Measurements from ENCODE around the gene MFSD6L. TPM values are rescaled to one million over a fixed set of nuclear protein-coding genes. Genes with fewer than 3 reads are reported as not detected.

The MFSD6L gene
- total RNA-seq, 1 donor from 2014 or later: under 0.01 TPM

DNA sequence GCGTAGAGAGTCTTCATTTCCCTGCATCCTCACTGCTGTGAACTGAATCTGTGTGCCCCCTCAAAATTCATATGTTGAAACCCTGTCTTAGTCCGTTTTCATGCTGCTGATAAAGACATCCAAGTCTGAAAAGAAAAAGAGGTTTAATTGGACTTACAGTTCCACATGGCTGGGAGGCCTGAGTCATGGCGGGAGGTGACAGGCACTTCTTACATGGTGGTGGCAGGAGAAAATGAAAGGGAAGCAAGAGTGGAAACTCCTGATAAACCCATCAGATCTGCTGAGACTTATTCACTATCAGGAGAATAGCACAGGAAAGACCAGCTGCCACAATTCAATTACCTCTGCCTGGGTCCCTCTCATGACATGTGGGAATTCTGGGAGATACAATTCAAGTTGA, 51.4 kb downstream of the MFSD6L start:
- Histone ChIP-seq H3K27ac (ENCODE audit: low read depth, low read length) (no peak overlapping the region), H3K9ac (ENCODE audit: low read depth in 1 of 3, low read length in 3 of 3) (no peak overlapping the region), H3K27me3 (ENCODE audit: control insufficient read depth in 3 of 3, insufficient read depth in 3 of 3, low read length in 3 of 3) (peaks cover 0 to 6% (median 5%) of the 10 kb centered on the region in 3 donors), H3K4me1 (ENCODE audit: control insufficient read depth in 3 of 3, insufficient read depth in 3 of 3, low read length in 3 of 3) (peaks cover 6% of the 10 kb centered on the region in 3 donors), H3K4me3 (ENCODE audit: low read length in 3 of 3) (no peak overlapping the region), H3K9me3 (ENCODE audit: control insufficient read depth in 3 of 3, low read length in 3 of 3) (no peaks in the 10 kb centered on the region), H3K36me3 (ENCODE audit: control insufficient read depth in 3 of 3, insufficient read depth in 3 of 3, low read length in 3 of 3) (no peaks in the 10 kb centered on the region)

Other genes with a start within 250 kb of the MFSD6L start
- gene MYH10, start 168.6 kb downstream of the MFSD6L start, total RNA-seq: 72.0 TPM
- not detected for gene CCDC42, start 54.5 kb downstream of the MFSD6L start, total RNA-seq
- gene SPDYE4, start 40.8 kb downstream of the MFSD6L start, total RNA-seq: not detected
- gene PIK3R6, start 68.3 kb upstream of the MFSD6L start, total RNA-seq: 0.52 TPM
- gene PIK3R5, start 166.3 kb upstream of the MFSD6L start, total RNA-seq: 2.1 TPM
- gene NTN1, start 222.1 kb upstream of the MFSD6L start, total RNA-seq: 6.8 TPM

Data from skeletal muscle tissue (tissue), 4 donors.